A673 (cell line): ENCODE results near the gene P2RY11. TPM values are rescaled to one million over a fixed set of nuclear protein-coding genes. Genes with fewer than 3 reads are reported as not detected.

Experiments
- BruUV-seq: library from RNA; stranded (reverse); fragments of 400-500 nt; replicated peaks from 2 replicates; lab custom pipeline; 2021; lab: Mats Ljungman, UMichigan
- CTCF ChIA-PET: fragments of 300-600 bp; sonication (Branson Sonifier 250); formaldehyde crosslinking; loops from one replicate; lab custom pipeline; 2022; ENCODE audit warnings: antibody characterized with exemption; lab: Charles Lee
- POLR2A ChIA-PET: fragments of 300-600 bp; sonication (Branson Sonifier 250); formaldehyde crosslinking; loops from one replicate; lab custom pipeline; 2022; ENCODE audit warnings: antibody characterized with exemption; ENCODE audit not compliant: low non-redundant PET; lab: Charles Lee
- DNase-seq: peaks from one replicate; pipeline ENCODE4 v3.0.0-alpha.2; 2015; ENCODE audit warnings: low spot score
- H3K27ac ChIP-seq: fragments of 200-600 bp; sonication (generic); 2 replicates; pipeline ENCODE4 v1.5.1; 2016; ENCODE audit warnings: mixed run types, low read depth, mild to moderate bottlenecking, mixed read lengths, antibody characterized with exemption, low read length; ENCODE audit not compliant: poor library complexity, severe bottlenecking
- H3K27me3 ChIP-seq: fragments of 200-600 bp; sonication (generic); replicated peaks from 2 replicates; pipeline ENCODE4 v1.6.1; 2017; ENCODE audit warnings: mixed run types, low read depth, mild to moderate bottlenecking, mixed read lengths, antibody characterized with exemption, low read length; ENCODE audit not compliant: insufficient read depth, poor library complexity
- H3K36me3 ChIP-seq: fragments of 200-600 bp; sonication (generic); 2 replicates; pipeline ENCODE4 v1.6.1; 2016; ENCODE audit warnings: mixed run types, mild to moderate bottlenecking, mixed read lengths, antibody characterized with exemption, low read length; ENCODE audit not compliant: insufficient read depth, poor library complexity, severe bottlenecking
- H3K4me1 ChIP-seq: fragments of 200-600 bp; sonication (generic); 2 replicates; pipeline ENCODE4 v1.6.1; 2017; ENCODE audit warnings: mixed run types, mild to moderate bottlenecking, mixed read lengths, antibody characterized with exemption, low read length; ENCODE audit not compliant: insufficient read depth, poor library complexity, severe bottlenecking
- H3K4me3 ChIP-seq: fragments of 200-600 bp; sonication (generic); 2 replicates; pipeline ENCODE4 v1.5.1; 2016; ENCODE audit warnings: low read depth, mixed run types, mild to moderate bottlenecking, mixed read lengths, low read length; ENCODE audit not compliant: poor library complexity, severe bottlenecking
- H3K9me3 ChIP-seq: fragments of 200-600 bp; sonication (generic); 2 replicates; pipeline ENCODE4 v1.6.1; 2016; ENCODE audit warnings: mixed run types, low read depth, mild to moderate bottlenecking, mixed read lengths, antibody characterized with exemption, low read length; ENCODE audit not compliant: poor library complexity, severe bottlenecking
- EZH2 ChIP-seq: fragments of 200-600 bp; sonication (generic); IDR thresholded peaks from 2 replicates; pipeline ENCODE4 v1.6.1; 2017; ENCODE audit warnings: borderline replicate concordance, low read depth, mild to moderate bottlenecking, mixed read lengths, antibody characterized with exemption, low read length; ENCODE audit not compliant: poor library complexity, severe bottlenecking
- intact Hi-C: fragments of 100-400 bp; cut with micrococcal nuclease; formaldehyde crosslinking; loops from one replicate; pipeline ENCODE4 v1.10.0; 2022; ENCODE audit not compliant: unreplicated experiment
- total RNA-seq: library from RNA; stranded (reverse); gene quantifications from 2 replicates; pipeline ENCODE4 v1.2.3, GENCODE V29; 2021
- TF ChIP-seq, protein P1 (sequence below): fragments of 300-800, 200-600 bp; sonication (generic); conservative IDR thresholded peaks from 2 replicates; pipeline ENCODE4 v1.5.1; 2017; ENCODE audit warnings: low read depth, mild to moderate bottlenecking, antibody characterized with exemption, low read length, moderate library complexity, mixed read lengths

The P2RY11 gene
- total RNA-seq, 1 experiment from 2014 or later: 39.4 TPM

DNA sequence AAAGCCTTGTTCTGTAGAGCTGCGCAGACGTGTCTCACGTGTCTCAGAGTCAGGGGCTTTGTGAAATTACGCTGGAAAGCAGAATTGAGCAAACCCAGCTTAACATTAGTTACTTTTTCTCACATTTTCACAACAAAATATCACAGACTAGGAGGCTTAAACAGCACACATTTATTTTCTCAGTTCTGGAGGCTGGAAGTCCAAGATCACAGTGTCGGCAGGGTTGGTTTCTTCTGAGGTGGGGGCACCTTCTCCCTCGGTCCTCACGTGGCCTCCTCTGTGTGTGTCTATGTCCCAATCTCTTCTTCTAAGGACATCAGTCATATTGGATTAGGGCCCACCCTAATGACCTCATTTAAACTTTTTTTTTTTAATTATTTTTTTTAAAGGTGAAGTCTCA is 12.9 kb downstream of the P2RY11 start:
- H3K4me1 ChIP-seq: peaks cover 11% of the 10 kb centered on the region
- BruUV-seq: no TSS peak
- intact Hi-C loops: loop anchor here (5.0 kb wide), 1 partner anchor 128 kb away; the partner anchor contains the start of gene MRPL4
- no peak overlapping the region for H3K4me3 ChIP-seq
- no peaks in the 10 kb centered on the region for H3K9me3 ChIP-seq
- ChIA-PET POLR2A (no interaction called here), CTCF (interaction anchor here (0.7 kb wide), 2 partner anchors 48 to 124 kb away, joined by 6 read pairs; no protein-coding TSS in a partner anchor)
- no peak for TF ChIP-seq EZH2
- TF ChIP-seq, protein P1, sequence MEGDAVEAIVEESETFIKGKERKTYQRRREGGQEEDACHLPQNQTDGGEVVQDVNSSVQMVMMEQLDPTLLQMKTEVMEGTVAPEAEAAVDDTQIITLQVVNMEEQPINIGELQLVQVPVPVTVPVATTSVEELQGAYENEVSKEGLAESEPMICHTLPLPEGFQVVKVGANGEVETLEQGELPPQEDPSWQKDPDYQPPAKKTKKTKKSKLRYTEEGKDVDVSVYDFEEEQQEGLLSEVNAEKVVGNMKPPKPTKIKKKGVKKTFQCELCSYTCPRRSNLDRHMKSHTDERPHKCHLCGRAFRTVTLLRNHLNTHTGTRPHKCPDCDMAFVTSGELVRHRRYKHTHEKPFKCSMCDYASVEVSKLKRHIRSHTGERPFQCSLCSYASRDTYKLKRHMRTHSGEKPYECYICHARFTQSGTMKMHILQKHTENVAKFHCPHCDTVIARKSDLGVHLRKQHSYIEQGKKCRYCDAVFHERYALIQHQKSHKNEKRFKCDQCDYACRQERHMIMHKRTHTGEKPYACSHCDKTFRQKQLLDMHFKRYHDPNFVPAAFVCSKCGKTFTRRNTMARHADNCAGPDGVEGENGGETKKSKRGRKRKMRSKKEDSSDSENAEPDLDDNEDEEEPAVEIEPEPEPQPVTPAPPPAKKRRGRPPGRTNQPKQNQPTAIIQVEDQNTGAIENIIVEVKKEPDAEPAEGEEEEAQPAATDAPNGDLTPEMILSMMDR: no peak
- no peak overlapping the region for H3K27ac ChIP-seq
- H3K36me3 ChIP-seq: peaks cover 17% of the 10 kb centered on the region
- H3K27me3 ChIP-seq: no peaks in the 10 kb centered on the region
- no peak for DNase-seq

DNA sequence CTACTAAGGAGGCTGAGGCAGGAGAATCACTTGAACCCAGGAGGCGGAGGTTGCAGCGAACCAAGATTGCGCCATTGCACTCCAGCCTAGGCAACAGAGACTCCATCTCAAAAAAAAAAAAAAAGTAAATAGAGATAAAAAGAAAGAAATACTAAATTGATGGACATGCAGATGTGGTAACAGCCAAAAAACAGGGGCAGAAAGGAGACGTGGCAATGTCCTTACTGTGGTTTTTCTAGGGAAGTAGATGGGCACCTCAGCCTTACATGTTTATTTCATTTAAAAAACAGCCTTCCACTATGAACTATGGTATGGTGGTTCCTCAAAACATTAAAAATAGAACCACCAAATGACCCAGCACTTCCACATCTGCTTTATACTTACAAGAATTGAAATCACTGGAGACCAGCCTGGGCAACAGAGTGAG is 14.7 kb downstream of the P2RY11 start:
- intact Hi-C loops: no loop called here
- H3K36me3 ChIP-seq: peaks cover 28% of the 10 kb centered on the region

DNA sequence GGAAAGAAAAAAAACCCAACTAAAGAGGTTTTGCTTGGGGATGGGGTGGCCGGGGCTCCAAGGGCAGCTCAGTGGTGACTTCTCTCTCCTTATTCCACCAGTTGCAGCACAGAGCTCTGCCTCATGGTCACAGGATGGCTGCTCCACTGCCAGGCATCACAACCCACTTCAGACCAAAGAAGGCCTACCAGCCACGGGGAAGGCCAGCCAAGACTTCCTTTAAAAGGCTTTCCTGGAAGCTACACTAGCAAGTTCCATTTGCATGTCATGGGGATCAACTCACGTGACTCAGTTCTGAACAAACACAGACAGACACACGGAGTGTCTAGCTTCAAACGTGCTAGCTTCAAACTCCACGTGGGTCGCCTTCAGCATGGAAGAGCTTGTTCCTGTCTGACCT is 21.4 kb downstream of the P2RY11 start:
- no TSS peak for BruUV-seq
- POLR2A ChIA-PET: interaction anchor here (0.6 kb wide), 1 partner anchor 780 kb away, joined by 3 read pairs; no protein-coding TSS in a partner anchor
- Histone ChIP-seq H3K36me3 (peaks cover 78% of the 10 kb centered on the region), H3K27ac (no peak overlapping the region), H3K4me1 (no peaks in the 10 kb centered on the region), H3K27me3 (no peaks in the 10 kb centered on the region), H3K4me3 (no peak overlapping the region), H3K9me3 (no peaks in the 10 kb centered on the region)
- TF ChIP-seq, protein P1: no peak
- TF ChIP-seq EZH2: no peak
- no peak for DNase-seq
- intact Hi-C loops: no loop called here
- CTCF ChIA-PET: no interaction called here

More for the DNA sequence above, 14.7 kb downstream of the P2RY11 start:
- H3K4me1 ChIP-seq: peaks cover 1% of the 10 kb centered on the region
- ChIA-PET POLR2A (no interaction called here), CTCF (no interaction called here)
- no TSS peak for BruUV-seq
- TF ChIP-seq, protein P1: no peak
- TF ChIP-seq EZH2: no peak
- H3K4me3 ChIP-seq: no peak overlapping the region
- no peak for DNase-seq
- H3K27me3 ChIP-seq: no peaks in the 10 kb centered on the region
- H3K9me3 ChIP-seq: no peaks in the 10 kb centered on the region
- no peak overlapping the region for H3K27ac ChIP-seq
